Glutamatergic neuron (in vitro differentiated cells): ENCODE data around the gene RSRC1. TPM values are rescaled to one million over a fixed set of nuclear protein-coding genes. Genes with fewer than 3 reads are reported as not detected.

Source experiments
- DNase-seq: peaks from one replicate; pipeline ENCODE4 v3.0.0; 2022
- H3K27ac Mint-ChIP-seq: one replicate; pipeline ENCODE4 v1.8.0; 2020; ENCODE audit warnings: mild to moderate bottlenecking, mixed read lengths, inconsistent platforms; ENCODE audit not compliant: unreplicated experiment
- H3K27me3 Mint-ChIP-seq: one replicate; pipeline ENCODE4 v1.8.0; 2020; ENCODE audit warnings: mild to moderate bottlenecking, moderate library complexity, mixed read lengths, inconsistent platforms; ENCODE audit not compliant: unreplicated experiment
- H3K36me3 Mint-ChIP-seq: one replicate; pipeline ENCODE4 v1.8.0; 2020; ENCODE audit warnings: mild to moderate bottlenecking, mixed read lengths, inconsistent platforms; ENCODE audit not compliant: unreplicated experiment
- H3K4me1 Mint-ChIP-seq: one replicate; pipeline ENCODE4 v1.8.0; 2020; ENCODE audit warnings: mild to moderate bottlenecking, low read depth, mixed read lengths, inconsistent platforms; ENCODE audit not compliant: unreplicated experiment
- H3K4me3 Mint-ChIP-seq: one replicate; pipeline ENCODE4 v1.8.0; 2020; ENCODE audit warnings: mild to moderate bottlenecking, mixed read lengths, inconsistent platforms; ENCODE audit not compliant: unreplicated experiment
- H3K9me3 Mint-ChIP-seq: one replicate; pipeline ENCODE4 v1.8.0; 2020; ENCODE audit warnings: mild to moderate bottlenecking, moderate library complexity, mixed read lengths, inconsistent platforms; ENCODE audit not compliant: unreplicated experiment
- CTCF ChIP-seq: fragments of 200-600 bp; sonication (generic); IDR thresholded peaks from one replicate; pipeline ENCODE4 v1.5.0; 2021; ENCODE audit not compliant: partially characterized antibody, unreplicated experiment
- total RNA-seq: library from RNA; stranded (reverse); fragmentation: NEBNext Ultra II Directional; extraction: Animal tissue kit (Norgen Biotek cat#: 25700); gene quantifications from one replicate; pipeline ENCODE4 v1.2.1, GENCODE V29; 2021; ENCODE audit not compliant: unreplicated experiment

RSRC1 gene
- total RNA-seq, 1 donor from 2014 or later: 93.9 TPM

- Mint-ChIP-seq H3K4me1 (no peaks in the 10 kb centered on the region), H3K27me3 (no peaks in the 10 kb centered on the region), H3K27ac (no peak overlapping the region), H3K9me3 (no peaks in the 10 kb centered on the region), H3K4me3 (no peak overlapping the region), H3K36me3 (peaks cover 6% of the 10 kb centered on the region)
- no peak for DNase-seq
- TF ChIP-seq CTCF: no peak
Measured at GRCh38 chr3:158552124-158552523, 442.2 kb downstream of the RSRC1 start.

- no peak for TF ChIP-seq CTCF
- Mint-ChIP-seq H3K4me3 (no peak overlapping the region), H3K9me3 (no peaks in the 10 kb centered on the region)
Measured at GRCh38 chr3:158559504-158559903, 449.6 kb downstream of the RSRC1 start.

GRCh38 chr3:158560979-158561378 lies 451.1 kb downstream of the RSRC1 start:
- no peak overlapping the region for H3K27ac Mint-ChIP-seq
- no peaks in the 10 kb centered on the region for H3K36me3 Mint-ChIP-seq
- no peaks in the 10 kb centered on the region for H3K4me1 Mint-ChIP-seq
- no peak overlapping the region for H3K4me3 Mint-ChIP-seq
- no peaks in the 10 kb centered on the region for H3K9me3 Mint-ChIP-seq
- peaks cover 4% of the 10 kb centered on the region for H3K27me3 Mint-ChIP-seq
- TF ChIP-seq CTCF: no peak
- no peak for DNase-seq

More at GRCh38 chr3:158559504-158559903, 449.6 kb downstream of the RSRC1 start:
- Mint-ChIP-seq H3K27ac (no peak overlapping the region), H3K4me1 (no peaks in the 10 kb centered on the region), H3K27me3 (peaks cover 1% of the 10 kb centered on the region), H3K36me3 (no peaks in the 10 kb centered on the region)
- DNase-seq: no peak

- no peak overlapping the region for H3K4me3 Mint-ChIP-seq
Measured at GRCh38 chr3:158562674-158563073, 452.8 kb downstream of the RSRC1 start.

GRCh38 chr3:158563076-158563475 lies 453.2 kb downstream of the RSRC1 start:
- Mint-ChIP-seq H3K27me3 (peaks cover 4% of the 10 kb centered on the region), H3K27ac (no peak overlapping the region), H3K9me3 (no peaks in the 10 kb centered on the region), H3K4me1 (no peaks in the 10 kb centered on the region), H3K4me3 (no peak overlapping the region), H3K36me3 (no peaks in the 10 kb centered on the region)
- DNase-seq: no peak
- TF ChIP-seq CTCF: no peak

More at GRCh38 chr3:158562674-158563073, 452.8 kb downstream of the RSRC1 start:
- no peaks in the 10 kb centered on the region for H3K4me1 Mint-ChIP-seq
- no peaks in the 10 kb centered on the region for H3K36me3 Mint-ChIP-seq
- H3K27ac Mint-ChIP-seq: no peak overlapping the region
- H3K27me3 Mint-ChIP-seq: peaks cover 4% of the 10 kb centered on the region
- no peak for DNase-seq
- H3K9me3 Mint-ChIP-seq: no peaks in the 10 kb centered on the region
- no peak for TF ChIP-seq CTCF
